K562 (cell line): ENCODE measurements around the gene NPC1. TPM values are rescaled to one million over a fixed set of nuclear protein-coding genes. Genes with fewer than 3 reads are reported as not detected.

Source experiments
- ATF6 ChIP-seq: sonication (generic); formaldehyde crosslinking; IDR thresholded peaks from 2 replicates; pipeline ENCODE4 v1.4.0; 2020; ENCODE audit warnings: mild to moderate bottlenecking, missing genetic modification reagents
- EP400 ChIP-seq: fragments of 450-650 bp; IDR thresholded peaks from 2 replicates; pipeline ENCODE4 v1.6.1; 2017; ENCODE audit warnings: antibody characterized with exemption, mild to moderate bottlenecking, moderate library complexity
- ETV1 ChIP-seq: fragments of 450-650 bp; conservative IDR thresholded peaks from 2 replicates; pipeline ENCODE4 v1.6.1; 2016; ENCODE audit warnings: missing genetic modification characterization, control low read depth, low read depth, missing compliant biosample characterization
- EWSR1 ChIP-seq: fragments of 450-650 bp; IDR thresholded peaks from 2 replicates; pipeline ENCODE4 v1.6.1; 2018; ENCODE audit warnings: borderline replicate concordance, mild to moderate bottlenecking, low read depth, moderate library complexity; ENCODE audit not compliant: partially characterized antibody
- GTF2F1 ChIP-seq: IDR thresholded peaks from 2 replicates; pipeline ENCODE4 v1.6.1; 2011; ENCODE audit warnings: low read depth, low read length, improper control_type of control experiment
- IRF9 ChIP-seq: fragments of 450-650 bp; IDR thresholded peaks from 2 replicates; pipeline ENCODE4 v1.6.1; 2016; ENCODE audit warnings: missing biosample characterization, missing genetic modification characterization
- ZFX ChIP-seq: sonication (generic); formaldehyde crosslinking; IDR thresholded peaks from 2 replicates; pipeline ENCODE4 v1.8.0; 2022; ENCODE audit warnings: mild to moderate bottlenecking, missing genetic modification reagents, moderate library complexity
- ZNF318 ChIP-seq, 2 experiments: fragments of 450-650 bp; IDR thresholded peaks; 2 replicates each; pipeline ENCODE4 v1.6.1; 2016; ENCODE audit warnings: mild to moderate bottlenecking in 2 of 2, borderline replicate concordance in 1 of 2, low read depth in 1 of 2, moderate library complexity in 1 of 2
- ZNF592 ChIP-seq: fragments of 450-650 bp; IDR thresholded peaks from 2 replicates; pipeline ENCODE4 v1.6.1; 2017; ENCODE audit warnings: antibody characterized with exemption, mild to moderate bottlenecking
- polyA plus RNA-seq, 8 experiments: library from polyadenylated mRNA; depleted of rRNA in 4 of 8; stranded (reverse) in 5 of 8; unstranded in 3 of 8; fragments of >200 nt; fragmentation: Nextera tagmentation in 2 of 8; fragmentation: Illumina TruSeq in 1 of 8; extraction: Ambion mirVana in 2 of 8; extraction: Trizol in 1 of 8; gene quantifications; 2 replicates each; pipeline versions ENCODE4 v1.2.1 to v1.2.3, GENCODE V29; 2011 to 2014; ENCODE audit warnings: inconsistent platforms in 1 of 8, missing spikeins in 1 of 8
- total RNA-seq, 7 experiments: library from RNA; depleted of rRNA in 6 of 7; stranded (reverse); fragments of >200 nt in 6 of 7; fragmentation: Illumina TruSeq in 2 of 7; extraction: Trizol in 2 of 7; gene quantifications; 2 replicates each; pipeline versions ENCODE4 v1.2.1 to v1.2.3, GENCODE V29; 2011 to 2021; ENCODE audit warnings: low replicate concordance in 1 of 7

Gene NPC1
- total and polyA plus RNA-seq, 9 of the 15 experiments (the other 6 are each of a cell fraction or from before 2014, with no cell fraction given): 17.1 to 45.9 (median 27.6) TPM

GRCh38 chr18:23503038-23503962 lies 83.0 kb downstream of the NPC1 start, which contains the start of gene RMC1 (continued):
- TF ChIP-seq GTF2F1 (peak; percentile 25; the same call in 1 of the 2 replicates), EP400 (peak; percentile 90), ZNF318 (IDR thresholded peaks at IDR 0.05; ENCODE audit: borderline replicate concordance in 1 of 2, low read depth in 1 of 2) (no peak), EWSR1 (no peak), ETV1 (0 out of 2 replicates have a peak, but pooled peaks have one; percentile 33), ATF6 (peak; percentile 95; the same call in 1 of the 2 replicates), IRF9 (tag) (no peak), ZFX (CRISPR knock-in tag) (peak; percentile 88), ZNF592 (peak; percentile 77)
